ENCODE results near the gene CLCN6.

The CLCN6 gene

GRCh38 chr1:11831945-11832725 lies 26.1 kb downstream of the CLCN6 start:
- no peak for FAIRE-seq

- no peak for FAIRE-seq
Observed at GRCh38 chr1:11833497-11833896, 27.5 kb downstream of the CLCN6 start.

GRCh38 chr1:11833900-11834299 lies 27.9 kb downstream of the CLCN6 start:
- FAIRE-seq = no peak

- FAIRE-seq = no peak
Observed at GRCh38 chr1:11835441-11836225, 29.6 kb downstream of the CLCN6 start.

GRCh38 chr1:11836955-11837766 lies 31.2 kb downstream of the CLCN6 start:
- no peak for FAIRE-seq

GRCh38 chr1:11837767-11838348 lies 31.9 kb downstream of the CLCN6 start:
- FAIRE-seq = no peak

GRCh38 chr1:11838349-11839272 lies 32.6 kb downstream of the CLCN6 start:
- FAIRE-seq = no peak

GRCh38 chr1:11839727-11840705 lies 34.0 kb downstream of the CLCN6 start:
- no peak for FAIRE-seq

GRCh38 chr1:11841245-11842153 lies 35.5 kb downstream of the CLCN6 start:
- FAIRE-seq = no peak

GRCh38 chr1:11842154-11843041 lies 36.4 kb downstream of the CLCN6 start:
- no peak for FAIRE-seq

- no peak for FAIRE-seq
Observed at GRCh38 chr1:11845641-11846335, 39.8 kb downstream of the CLCN6 start.

GRCh38 chr1:11847667-11848372 lies 41.8 kb downstream of the CLCN6 start, which contains the start of gene NPPA:
Gene NPPA (minus strand): TSS chr1:11847783. CDS start chr1:11847684, 99 bp downstream.
- FAIRE-seq = no peak

- FAIRE-seq = no peak
Observed at GRCh38 chr1:11848373-11848700, 42.3 kb downstream of the CLCN6 start.

GRCh38 chr1:11850156-11850555 lies 44.2 kb downstream of the CLCN6 start:
- FAIRE-seq = no peak

- no peak for FAIRE-seq
Observed at GRCh38 chr1:11851180-11851579, 45.2 kb downstream of the CLCN6 start.

- no peak for FAIRE-seq
Observed at GRCh38 chr1:11854519-11854918, 48.5 kb downstream of the CLCN6 start.

- FAIRE-seq = no peak
Observed at GRCh38 chr1:11855430-11855829, 49.4 kb downstream of the CLCN6 start.
